GM23338 (cell line): ENCODE results near the gene RNF17. TPM values are rescaled to one million over a fixed set of nuclear protein-coding genes. Genes with fewer than 3 reads are reported as not detected.

Experiments used
- ATAC-seq: fragments of 200-7000 bp; cut with Tn5 transposase; 3 replicates; pipeline ENCODE4 v1.9.1; 2020
- DNase-seq: peaks from one replicate; pipeline ENCODE4 v3.0.0-alpha.2; 2015; ENCODE audit warnings: low spot score
- H2AFZ ChIP-seq: fragments of 200-600 bp; sonication (generic); 2 replicates; pipeline ENCODE4 v1.8.0; 2016; ENCODE audit warnings: antibody characterized with exemption, mild to moderate bottlenecking, moderate library complexity
- H3F3A ChIP-seq: fragments of 200-600 bp; sonication (generic); replicated peaks from 2 replicates; pipeline ENCODE4 v1.8.0; 2017; ENCODE audit warnings: antibody characterized with exemption, mixed run types, low read depth
- H3K27ac ChIP-seq: fragments of 200-600 bp; sonication (generic); 2 replicates; pipeline ENCODE4 v1.6.1; 2016; ENCODE audit warnings: low read depth
- H3K27me3 ChIP-seq: fragments of 200-600 bp; sonication (generic); 2 replicates; pipeline ENCODE4 v1.8.0; 2016; ENCODE audit warnings: mild to moderate bottlenecking, mixed run types, moderate library complexity; ENCODE audit not compliant: insufficient read depth
- H3K36me3 ChIP-seq: fragments of 200-600 bp; sonication (generic); 2 replicates; pipeline ENCODE4 v1.8.0; 2016; ENCODE audit warnings: mild to moderate bottlenecking; ENCODE audit not compliant: insufficient read depth
- H3K4me1 ChIP-seq: fragments of 200-600 bp; sonication (generic); 2 replicates; pipeline ENCODE4 v1.8.0; 2016; ENCODE audit warnings: mild to moderate bottlenecking, moderate library complexity; ENCODE audit not compliant: insufficient read depth
- H3K4me2 ChIP-seq: fragments of 200-600 bp; sonication (generic); 2 replicates; pipeline ENCODE4 v1.7.1; 2017; ENCODE audit warnings: mixed run types
- H3K4me3 ChIP-seq: fragments of 200-600 bp; sonication (generic); 2 replicates; pipeline ENCODE4 v1.6.1; 2016; ENCODE audit warnings: mixed run types
- H3K79me2 ChIP-seq: fragments of 200-600 bp; sonication (generic); replicated peaks from 2 replicates; pipeline ENCODE4 v1.8.0; 2017; ENCODE audit warnings: mild to moderate bottlenecking; ENCODE audit not compliant: insufficient read depth
- H3K9me2 ChIP-seq: fragments of 200-600 bp; sonication (generic); 2 replicates; pipeline ENCODE4 v1.8.0; 2017; ENCODE audit not compliant: insufficient read depth
- H4K20me1 ChIP-seq: fragments of 200-600 bp; sonication (generic); replicated peaks from 2 replicates; pipeline ENCODE4 v1.8.0; 2017; ENCODE audit warnings: mild to moderate bottlenecking; ENCODE audit not compliant: insufficient read depth
- H3K27ac Mint-ChIP-seq: 2 replicates; pipeline ENCODE4 v1.8.0; 2020; ENCODE audit warnings: inconsistent platforms, mild to moderate bottlenecking, moderate library complexity, mixed read lengths
- H3K27me3 Mint-ChIP-seq: 3 replicates; pipeline ENCODE4 v1.8.0; 2022; ENCODE audit warnings: low read depth, mild to moderate bottlenecking, moderate library complexity, mixed read lengths, inconsistent platforms; ENCODE audit not compliant: insufficient read depth, poor library complexity
- H3K36me3 Mint-ChIP-seq: 3 replicates; pipeline ENCODE4 v1.8.0; 2021; ENCODE audit warnings: low read depth, mild to moderate bottlenecking, inconsistent platforms, moderate library complexity, mixed read lengths
- H3K4me1 Mint-ChIP-seq: 3 replicates; pipeline ENCODE4 v1.8.0; 2020; ENCODE audit warnings: mild to moderate bottlenecking, inconsistent platforms, mixed read lengths
- H3K4me3 Mint-ChIP-seq: 3 replicates; pipeline ENCODE4 v1.8.0; 2021; ENCODE audit warnings: moderate library complexity, mild to moderate bottlenecking, inconsistent platforms, mixed read lengths
- H3K9me3 Mint-ChIP-seq: 3 replicates; pipeline ENCODE4 v1.8.0; 2020; ENCODE audit warnings: moderate library complexity, mild to moderate bottlenecking, inconsistent platforms, mixed read lengths
- CTCF ChIP-seq, 2 experiments: fragments of 200-600 bp in 1 of 2; sonication (generic) in 1 of 2; conservative IDR thresholded peaks; 2 replicates each; pipeline versions ENCODE4 v1.5.1 to v1.6.1; 2016 to 2017; ENCODE audit warnings: antibody characterized with exemption in 2 of 2, low read depth in 2 of 2, mild to moderate bottlenecking in 2 of 2, moderate library complexity in 1 of 2
- REST ChIP-seq: IDR thresholded peaks from one replicate; pipeline ENCODE4 v1.6.1; 2018; ENCODE audit warnings: antibody characterized with exemption; ENCODE audit not compliant: unreplicated experiment
- STAT1 ChIP-seq: IDR thresholded peaks from one replicate; pipeline ENCODE4 v1.6.1; 2016; ENCODE audit warnings: antibody characterized with exemption; ENCODE audit not compliant: unreplicated experiment
- ZNF331 ChIP-seq: fragments of 250-450 bp; sonication (Bioruptor Pico); IDR thresholded peaks from 2 replicates; pipeline ENCODE4 v1.5.0; 2020; ENCODE audit warnings: low read depth, mild to moderate bottlenecking, moderate library complexity
- polyA plus RNA-seq: library from polyadenylated mRNA; unstranded; fragments of >200 nt; fragmentation: Nextera tagmentation; extraction: Ambion mirVana; gene quantifications from 2 replicates; pipeline ENCODE4 v1.2.1, GENCODE V29; 2016
- total RNA-seq: library from RNA; depleted of rRNA; stranded (reverse); fragments of >200 nt; shearing (Covaris generic); gene quantifications from 2 replicates; pipeline ENCODE4 v1.2.3, GENCODE V29; 2014

Gene RNF17
- total and polyA plus RNA-seq, 2 experiments from 2014 or later = 0.16 TPM; not detected in 1

DNA sequence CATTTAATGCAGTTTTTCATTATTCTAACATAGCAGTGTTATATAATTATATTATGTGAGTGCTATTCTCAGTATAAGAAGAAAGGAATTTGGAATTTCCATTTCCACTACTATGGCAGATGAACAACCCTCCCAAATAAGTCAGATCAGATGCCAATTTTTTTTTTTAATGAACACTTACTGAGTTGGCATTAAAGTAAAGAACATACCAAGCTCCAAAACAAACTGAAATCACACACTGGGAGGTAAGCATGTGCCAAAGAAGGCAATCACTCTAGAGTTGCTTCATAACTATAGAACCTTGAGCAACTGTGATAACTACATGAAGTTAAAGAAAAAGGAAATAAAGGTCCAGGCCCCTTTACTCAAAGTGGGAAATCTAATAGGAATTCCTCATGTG is 90.3 kb downstream of the RNF17 start:
- Histone ChIP-seq H3K36me3 (no peaks in the 10 kb centered on the region), H3K27me3 (no peaks in the 10 kb centered on the region), H3K79me2 (no peaks in the 10 kb centered on the region), H4K20me1 (no peaks in the 10 kb centered on the region), H3K4me3 (no peak overlapping the region), H3K4me1 (no peaks in the 10 kb centered on the region), H3K9me2 (no peaks in the 10 kb centered on the region; the same call in 1 of the 2 replicates), H2AFZ (no peak overlapping the region), H3K27ac (no peak overlapping the region), H3K4me2 (no peak overlapping the region), H3F3A (no peaks in the 10 kb centered on the region)
- no peak for ATAC-seq
- Mint-ChIP-seq H3K4me3 (no peak overlapping the region), H3K27me3 (peaks cover 2% of the 10 kb centered on the region), H3K27ac (no peak overlapping the region), H3K9me3 (no peaks in the 10 kb centered on the region), H3K36me3 (no peaks in the 10 kb centered on the region), H3K4me1 (no peaks in the 10 kb centered on the region)
- TF ChIP-seq REST (no peak), ZNF331 (CRISPR knock-in tag) (no peak)
- DNase-seq = no peak

DNA sequence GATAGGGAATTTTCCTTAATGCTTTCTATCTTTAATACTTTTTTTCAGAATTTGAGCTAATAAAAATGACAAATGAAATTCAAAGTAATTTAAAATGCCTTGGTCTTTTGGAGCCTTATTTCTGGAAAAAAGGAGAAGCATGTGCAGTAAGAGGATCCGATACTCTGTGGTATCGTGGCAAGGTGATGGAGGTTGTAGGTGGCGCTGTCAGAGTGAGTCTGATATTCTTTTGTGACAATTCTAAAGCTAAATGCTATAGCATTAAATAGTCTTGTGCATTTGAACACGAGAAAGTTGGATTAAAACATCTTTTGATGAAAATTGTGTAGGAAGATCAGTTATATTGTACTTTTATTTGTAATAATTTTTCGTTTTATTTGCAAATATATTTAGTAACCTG is 95.0 kb downstream of the RNF17 start:
- no peak for DNase-seq
- Histone ChIP-seq H3K27me3 (no peaks in the 10 kb centered on the region), H3K79me2 (no peaks in the 10 kb centered on the region), H3K9me2 (no peaks in the 10 kb centered on the region; the same call in 1 of the 2 replicates), H3K4me2 (no peak overlapping the region), H3F3A (no peaks in the 10 kb centered on the region), H4K20me1 (no peaks in the 10 kb centered on the region), H3K4me1 (no peaks in the 10 kb centered on the region), H3K27ac (no peak overlapping the region), H3K4me3 (no peak overlapping the region), H3K36me3 (no peaks in the 10 kb centered on the region), H2AFZ (no peak overlapping the region)
- Mint-ChIP-seq H3K4me3 (no peak overlapping the region), H3K27me3 (peaks cover 2% of the 10 kb centered on the region), H3K4me1 (no peaks in the 10 kb centered on the region), H3K9me3 (no peaks in the 10 kb centered on the region; the same call in 2 of the 3 replicates), H3K27ac (no peak overlapping the region), H3K36me3 (no peaks in the 10 kb centered on the region)
- no peak for ATAC-seq
- TF ChIP-seq STAT1 (no peak), CTCF (conservative IDR thresholded peaks at IDR 0.05; ENCODE audit: low read depth in 2 of 2) (peak; percentile 28 to 33; a peak in 1 of 4 replicates)

- Histone ChIP-seq H3K27me3 (no peaks in the 10 kb centered on the region), H3K79me2 (no peaks in the 10 kb centered on the region), H3K9me2 (no peaks in the 10 kb centered on the region; the same call in 1 of the 2 replicates), H3K4me2 (no peak overlapping the region), H3K27ac (no peak overlapping the region), H3K4me3 (no peak overlapping the region), H3F3A (no peaks in the 10 kb centered on the region), H4K20me1 (no peaks in the 10 kb centered on the region), H3K4me1 (no peaks in the 10 kb centered on the region), H2AFZ (no peak overlapping the region), H3K36me3 (no peaks in the 10 kb centered on the region)
- no peak for ATAC-seq
- no peaks in the 10 kb centered on the region for H3K4me1 Mint-ChIP-seq
- H3K27ac Mint-ChIP-seq = no peak overlapping the region
- no peaks in the 10 kb centered on the region; the same call in 2 of the 3 replicates for H3K9me3 Mint-ChIP-seq
- no peaks in the 10 kb centered on the region for H3K36me3 Mint-ChIP-seq
- H3K4me3 Mint-ChIP-seq = no peak overlapping the region
- DNase-seq = no peak
- H3K27me3 Mint-ChIP-seq = peaks cover 2% of the 10 kb centered on the region
- no peak for TF ChIP-seq REST
Observed at GRCh38 chr13:24860770-24861169, 96.8 kb downstream of the RNF17 start.
